Calu3 (cell line): ENCODE results near the gene CD99L2. TPM values are rescaled to one million over a fixed set of nuclear protein-coding genes. Genes with fewer than 3 reads are reported as not detected.

Experiments
- BruUV-seq: library from RNA; stranded (reverse); fragments of 400-500 nt; replicated peaks from 2 replicates; lab custom pipeline; 2021; lab: Mats Ljungman, UMichigan
- CTCF ChIA-PET: fragments of 300-600 bp; sonication (Branson Sonifier 250); formaldehyde crosslinking; loops from one replicate; lab custom pipeline; 2022; ENCODE audit warnings: antibody characterized with exemption; lab: Charles Lee
- DNase-seq: peaks from one replicate; pipeline ENCODE4 v3.0.0; 2022
- H3K27ac Mint-ChIP-seq: one replicate; pipeline ENCODE4 v1.8.0; 2022; ENCODE audit warnings: mixed read lengths; ENCODE audit not compliant: unreplicated experiment
- H3K27me3 Mint-ChIP-seq: one replicate; pipeline ENCODE4 v1.8.0; 2022; ENCODE audit warnings: mixed read lengths; ENCODE audit not compliant: unreplicated experiment
- H3K36me3 Mint-ChIP-seq: one replicate; pipeline ENCODE4 v1.8.0; 2022; ENCODE audit warnings: mild to moderate bottlenecking, moderate library complexity, mixed read lengths; ENCODE audit not compliant: insufficient read depth, unreplicated experiment
- H3K4me1 Mint-ChIP-seq: one replicate; pipeline ENCODE4 v1.8.0; 2022; ENCODE audit warnings: mild to moderate bottlenecking, low read depth, mixed read lengths; ENCODE audit not compliant: unreplicated experiment
- H3K4me3 Mint-ChIP-seq: one replicate; pipeline ENCODE4 v1.8.0; 2022; ENCODE audit warnings: mild to moderate bottlenecking, low read depth, moderate library complexity, mixed read lengths; ENCODE audit not compliant: unreplicated experiment
- H3K9me3 Mint-ChIP-seq: one replicate; pipeline ENCODE4 v1.8.0; 2022; ENCODE audit warnings: low read depth, mixed read lengths; ENCODE audit not compliant: unreplicated experiment
- intact Hi-C: fragments of 100-400 bp; cut with micrococcal nuclease; formaldehyde crosslinking; loops from one replicate; pipeline ENCODE4 v1.10.0; 2022; ENCODE audit not compliant: unreplicated experiment
- total RNA-seq: library from RNA; stranded (reverse); gene quantifications from 2 replicates; pipeline ENCODE4 v1.2.3, GENCODE V29; 2022
- TF ChIP-seq, protein P1 (sequence below): fragments of 200-600 bp; IDR thresholded peaks from one replicate; pipeline ENCODE4 v1.8.0; 2022; ENCODE audit warnings: antibody characterized with exemption; ENCODE audit not compliant: unreplicated experiment

The CD99L2 gene
- total RNA-seq, 1 experiment from 2014 or later, result 21.1 TPM

DNA sequence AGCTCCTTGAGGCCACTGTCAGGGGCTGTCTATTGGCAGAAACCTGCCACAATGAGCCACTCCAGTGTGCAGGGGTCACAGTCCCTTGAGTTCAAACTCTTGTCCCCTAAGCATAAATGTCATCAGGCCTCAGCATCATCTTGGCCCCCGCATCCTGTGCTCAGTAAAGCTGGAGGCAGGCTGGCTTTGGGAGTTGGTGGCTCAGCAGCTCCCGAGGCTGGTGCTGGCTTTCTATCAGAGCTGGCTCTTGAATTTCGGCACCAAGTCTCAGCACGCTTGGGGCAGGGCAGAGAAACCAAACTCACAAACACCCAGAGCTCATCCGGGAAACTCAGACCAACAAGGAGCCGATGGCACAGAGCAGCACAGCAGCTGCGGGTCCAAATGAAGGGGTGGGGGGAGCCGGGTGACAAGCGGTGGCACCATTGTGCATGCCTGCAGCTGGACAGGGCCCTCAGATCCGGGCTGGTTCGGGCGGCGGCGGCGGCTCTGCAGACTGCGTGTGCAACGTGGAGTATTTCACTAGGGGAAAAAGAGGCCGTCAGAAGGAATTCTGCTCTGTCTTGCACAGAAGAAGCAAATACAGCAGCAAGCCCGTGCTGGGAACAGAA is 129.8 kb downstream of the CD99L2 start:
- BruUV-seq, result no TSS peak
- no peak for DNase-seq
- Mint-ChIP-seq H3K36me3 (peaks cover 17% of the 10 kb centered on the region), H3K27ac (no peak overlapping the region), H3K4me1 (no peaks in the 10 kb centered on the region), H3K27me3 (no peaks in the 10 kb centered on the region), H3K9me3 (no peaks in the 10 kb centered on the region), H3K4me3 (no peak overlapping the region)
- CTCF ChIA-PET, result no interaction called here
- TF ChIP-seq, protein P1, sequence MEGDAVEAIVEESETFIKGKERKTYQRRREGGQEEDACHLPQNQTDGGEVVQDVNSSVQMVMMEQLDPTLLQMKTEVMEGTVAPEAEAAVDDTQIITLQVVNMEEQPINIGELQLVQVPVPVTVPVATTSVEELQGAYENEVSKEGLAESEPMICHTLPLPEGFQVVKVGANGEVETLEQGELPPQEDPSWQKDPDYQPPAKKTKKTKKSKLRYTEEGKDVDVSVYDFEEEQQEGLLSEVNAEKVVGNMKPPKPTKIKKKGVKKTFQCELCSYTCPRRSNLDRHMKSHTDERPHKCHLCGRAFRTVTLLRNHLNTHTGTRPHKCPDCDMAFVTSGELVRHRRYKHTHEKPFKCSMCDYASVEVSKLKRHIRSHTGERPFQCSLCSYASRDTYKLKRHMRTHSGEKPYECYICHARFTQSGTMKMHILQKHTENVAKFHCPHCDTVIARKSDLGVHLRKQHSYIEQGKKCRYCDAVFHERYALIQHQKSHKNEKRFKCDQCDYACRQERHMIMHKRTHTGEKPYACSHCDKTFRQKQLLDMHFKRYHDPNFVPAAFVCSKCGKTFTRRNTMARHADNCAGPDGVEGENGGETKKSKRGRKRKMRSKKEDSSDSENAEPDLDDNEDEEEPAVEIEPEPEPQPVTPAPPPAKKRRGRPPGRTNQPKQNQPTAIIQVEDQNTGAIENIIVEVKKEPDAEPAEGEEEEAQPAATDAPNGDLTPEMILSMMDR, result no peak
- intact Hi-C loops, result no loop called here

- intact Hi-C loops, result no loop called here
- Mint-ChIP-seq H3K4me3 (no peak overlapping the region), H3K27me3 (no peaks in the 10 kb centered on the region), H3K9me3 (no peaks in the 10 kb centered on the region), H3K4me1 (no peaks in the 10 kb centered on the region), H3K27ac (no peak overlapping the region), H3K36me3 (peaks cover 20% of the 10 kb centered on the region)
- CTCF ChIA-PET, result no interaction called here
- TF ChIP-seq, protein P1, result no peak
- DNase-seq, result no peak
- BruUV-seq, result no TSS peak
Observed at GRCh38 chrX:150768132-150768485, 130.4 kb downstream of the CD99L2 start.

- BruUV-seq, result no TSS peak
- TF ChIP-seq, protein P1, result no peak
- Mint-ChIP-seq H3K4me3 (no peak overlapping the region), H3K9me3 (no peaks in the 10 kb centered on the region), H3K4me1 (no peaks in the 10 kb centered on the region), H3K27me3 (no peaks in the 10 kb centered on the region), H3K36me3 (peaks cover 22% of the 10 kb centered on the region), H3K27ac (no peak overlapping the region)
- DNase-seq, result no peak
- CTCF ChIA-PET, result no interaction called here
- intact Hi-C loops, result no loop called here
Observed at GRCh38 chrX:150767475-150768131, 130.9 kb downstream of the CD99L2 start.

DNA sequence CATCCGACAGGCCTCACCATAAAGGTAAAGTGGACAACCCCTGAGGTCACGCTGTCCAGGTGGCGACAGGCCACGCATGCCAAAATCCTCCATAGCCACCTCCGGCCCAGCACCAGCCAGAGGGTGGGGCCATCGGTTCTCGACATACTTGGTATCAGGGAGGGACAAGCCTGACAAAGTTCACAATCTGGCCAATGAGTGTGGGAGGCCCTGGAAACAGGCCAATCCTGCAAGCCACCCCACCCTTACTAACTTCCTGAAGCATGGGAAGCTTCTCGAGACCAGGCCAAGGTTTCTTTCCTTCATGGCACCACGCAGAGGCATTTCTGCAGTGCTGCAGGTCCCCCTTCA is 131.4 kb downstream of the CD99L2 start:
- H3K36me3 Mint-ChIP-seq, result peaks cover 25% of the 10 kb centered on the region
- CTCF ChIA-PET, result no interaction called here
- no TSS peak for BruUV-seq
- H3K27ac Mint-ChIP-seq, result no peak overlapping the region
- H3K27me3 Mint-ChIP-seq, result no peaks in the 10 kb centered on the region
- no peaks in the 10 kb centered on the region for H3K9me3 Mint-ChIP-seq
- H3K4me3 Mint-ChIP-seq, result no peak overlapping the region
- TF ChIP-seq, protein P1, result no peak
- no peaks in the 10 kb centered on the region for H3K4me1 Mint-ChIP-seq
- no peak for DNase-seq
- intact Hi-C loops, result no loop called here
